Panc1 (cell line): ENCODE data around the gene PKNOX2. TPM values are rescaled to one million over a fixed set of nuclear protein-coding genes. Genes with fewer than 3 reads are reported as not detected.

Source experiments
- ATAC-seq: fragments of 200-7000 bp; cut with Tn5 transposase; 2 replicates; pipeline ENCODE4 v1.9.1; 2020; ENCODE audit warnings: mild to moderate bottlenecking, moderate library complexity
- BruUV-seq: library from RNA; stranded (reverse); fragments of 400-500 nt; replicated peaks from 2 replicates; lab custom pipeline; 2021; lab: Mats Ljungman, UMichigan
- CTCF ChIA-PET: fragments of 300-600 bp; sonication (Branson Sonifier 250); formaldehyde crosslinking; loops from one replicate; lab custom pipeline; 2022; ENCODE audit warnings: antibody characterized with exemption; lab: Charles Lee
- POLR2A ChIA-PET: fragments of 300-600 bp; sonication (Branson Sonifier 250); formaldehyde crosslinking; loops from one replicate; lab custom pipeline; 2022; ENCODE audit warnings: antibody characterized with exemption; lab: Charles Lee
- DNase-seq: peaks from one replicate; pipeline ENCODE4 v3.0.0-alpha.2; 2010; ENCODE audit warnings: low read depth, low spot score
- H3K27ac ChIP-seq: 2 replicates; pipeline ENCODE4 v1.5.1; 2011; ENCODE audit warnings: mild to moderate bottlenecking, low read length, inconsistent platforms
- H3K27me3 ChIP-seq: fragments of 200-500 bp; sonication (Bioruptor generic); 2 replicates; pipeline ENCODE4 v1.6.0; 2014; ENCODE audit warnings: low read length, inconsistent platforms; ENCODE audit not compliant: control insufficient read depth, insufficient read depth
- H3K36me3 ChIP-seq: fragments of 200-500 bp; sonication (Bioruptor generic); 2 replicates; pipeline ENCODE4 v1.5.1; 2014; ENCODE audit warnings: inconsistent platforms, mild to moderate bottlenecking, low read length, moderate library complexity; ENCODE audit not compliant: control insufficient read depth, insufficient read depth
- H3K4me1 ChIP-seq: 2 replicates; pipeline ENCODE4 v1.5.1; 2011; ENCODE audit warnings: inconsistent platforms, mild to moderate bottlenecking, low read length, moderate library complexity; ENCODE audit not compliant: control insufficient read depth, insufficient read depth
- H3K4me3 ChIP-seq, 2 experiments: 2 replicates each; pipeline ENCODE4 v1.5.1; 2011 to 2012; ENCODE audit warnings: low read depth in 2 of 2, low read length in 2 of 2, mild to moderate bottlenecking in 2 of 2, inconsistent platforms in 1 of 2, moderate library complexity in 1 of 2
- H3K9me3 ChIP-seq: fragments of 200-500 bp; sonication (Bioruptor generic); 2 replicates; pipeline ENCODE4 v1.5.1; 2014; ENCODE audit warnings: low read depth, mild to moderate bottlenecking, inconsistent platforms, low read length, moderate library complexity; ENCODE audit not compliant: control insufficient read depth, insufficient read depth
- POLR2AphosphoS5 ChIP-seq: IDR thresholded peaks from 2 replicates; pipeline ENCODE4 v1.6.1; 2012; ENCODE audit warnings: mild to moderate bottlenecking, low read depth, low read length, moderate library complexity
- REST ChIP-seq, 2 experiments: IDR thresholded peaks; 2 replicates each; pipeline ENCODE4 v1.6.1; 2011 to 2012; ENCODE audit warnings: low read depth in 2 of 2, control low read depth in 1 of 2, low read length in 1 of 2, mild to moderate bottlenecking in 1 of 2, moderate library complexity in 1 of 2; ENCODE audit not compliant: insufficient read depth in 1 of 2
- SIN3A ChIP-seq: IDR thresholded peaks from 2 replicates; pipeline ENCODE4 v1.6.1; 2012; ENCODE audit warnings: low read depth, mild to moderate bottlenecking, low read length, moderate library complexity, borderline replicate concordance; ENCODE audit not compliant: insufficient read depth
- TCF7L2 ChIP-seq: IDR thresholded peaks from 2 replicates; pipeline ENCODE4 v1.6.1; 2011; ENCODE audit warnings: mild to moderate bottlenecking, low read depth, low read length, inconsistent platforms
- in situ Hi-C: cut with HindIII; loops from 2 replicates; pipeline ENCODE4 v1.10.0; 2016; ENCODE audit warnings: low sequenced_read_pairs, low pct_unique_long_range_greater_than_20kb
- intact Hi-C: fragments of 100-400 bp; cut with micrococcal nuclease; formaldehyde crosslinking; loops from one replicate; pipeline ENCODE4 v1.10.0; 2022; ENCODE audit not compliant: unreplicated experiment
- total RNA-seq: library from RNA; stranded (reverse); gene quantifications from one replicate; pipeline ENCODE4 v1.2.1, GENCODE V29; 2021; ENCODE audit not compliant: unreplicated experiment
- TF ChIP-seq, protein P1 (sequence below): fragments of 450-650 bp; IDR thresholded peaks from 2 replicates; pipeline ENCODE4 v1.5.1; 2017; ENCODE audit warnings: mild to moderate bottlenecking

The PKNOX2 gene
- total RNA-seq, 1 experiment from 2014 or later = not detected

DNA sequence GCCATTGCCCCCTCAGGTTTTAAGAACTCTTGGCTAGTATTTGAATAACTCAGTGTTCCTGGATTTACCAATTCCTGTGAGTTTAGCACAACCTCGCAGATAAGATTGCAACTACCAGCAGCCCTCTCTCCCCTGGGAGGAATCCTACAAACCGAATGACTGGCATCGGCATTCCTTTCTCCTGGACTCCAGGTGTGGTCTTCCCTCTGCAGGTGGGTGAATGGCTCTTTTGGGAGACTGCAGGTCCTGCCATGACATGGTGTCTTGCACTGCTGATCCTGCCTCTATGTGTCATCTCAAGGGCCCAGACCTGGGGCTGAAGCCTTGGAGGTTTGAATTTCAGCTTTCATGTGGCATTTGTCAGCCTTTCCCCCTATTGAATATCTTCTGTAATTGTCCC, 105.6 kb downstream of the PKNOX2 start:
- H3K4me3 ChIP-seq = no peak overlapping the region
- no TSS peak for BruUV-seq
- ChIA-PET POLR2A (interaction anchor here (0.6 kb wide), 1 partner anchor 10 kb away, joined by 7 read pairs; no protein-coding TSS in a partner anchor), CTCF (no interaction called here)
- no peak overlapping the region for H3K27ac ChIP-seq
- no peaks in the 10 kb centered on the region for H3K36me3 ChIP-seq
- DNase-seq (no peak), ATAC-seq (no peak)
- H3K27me3 ChIP-seq = peaks cover 28% of the 10 kb centered on the region
- TF ChIP-seq TCF7L2 (no peak), POLR2AphosphoS5 (no peak)
- intact Hi-C loops = no loop called here
- in situ Hi-C loops = no loop called here
- no peaks in the 10 kb centered on the region for H3K4me1 ChIP-seq
- H3K9me3 ChIP-seq = no peaks in the 10 kb centered on the region

DNA sequence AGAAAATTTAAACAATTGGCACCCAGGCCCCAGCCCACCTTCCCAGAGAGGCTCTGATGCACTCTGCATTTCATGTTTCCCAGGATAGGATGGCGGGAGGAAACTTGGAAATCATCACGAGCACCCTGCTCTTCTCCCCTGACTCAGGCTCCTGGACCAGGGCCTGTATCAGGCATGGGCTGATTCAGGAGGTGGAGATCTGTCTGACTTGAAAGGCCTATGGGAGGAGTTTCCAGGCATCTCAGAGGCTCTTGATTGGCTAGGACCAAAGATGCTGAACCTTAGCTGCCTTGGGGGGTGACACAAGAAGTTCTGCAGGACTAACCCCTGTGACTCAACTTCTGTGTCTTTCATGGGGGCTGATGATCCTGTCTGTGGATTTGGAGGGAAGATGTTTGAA, 106.2 kb downstream of the PKNOX2 start:
- DNase-seq (no peak), ATAC-seq (no peak)
- H3K4me3 ChIP-seq = no peak overlapping the region
- TF ChIP-seq POLR2AphosphoS5 (no peak), SIN3A (no peak), REST (IDR thresholded peaks at IDR 0.05; ENCODE audit: insufficient read depth in 1 of 2, low read depth in 2 of 2, low read length in 1 of 2) (no peak), TCF7L2 (no peak)
- TF ChIP-seq, protein P1, sequence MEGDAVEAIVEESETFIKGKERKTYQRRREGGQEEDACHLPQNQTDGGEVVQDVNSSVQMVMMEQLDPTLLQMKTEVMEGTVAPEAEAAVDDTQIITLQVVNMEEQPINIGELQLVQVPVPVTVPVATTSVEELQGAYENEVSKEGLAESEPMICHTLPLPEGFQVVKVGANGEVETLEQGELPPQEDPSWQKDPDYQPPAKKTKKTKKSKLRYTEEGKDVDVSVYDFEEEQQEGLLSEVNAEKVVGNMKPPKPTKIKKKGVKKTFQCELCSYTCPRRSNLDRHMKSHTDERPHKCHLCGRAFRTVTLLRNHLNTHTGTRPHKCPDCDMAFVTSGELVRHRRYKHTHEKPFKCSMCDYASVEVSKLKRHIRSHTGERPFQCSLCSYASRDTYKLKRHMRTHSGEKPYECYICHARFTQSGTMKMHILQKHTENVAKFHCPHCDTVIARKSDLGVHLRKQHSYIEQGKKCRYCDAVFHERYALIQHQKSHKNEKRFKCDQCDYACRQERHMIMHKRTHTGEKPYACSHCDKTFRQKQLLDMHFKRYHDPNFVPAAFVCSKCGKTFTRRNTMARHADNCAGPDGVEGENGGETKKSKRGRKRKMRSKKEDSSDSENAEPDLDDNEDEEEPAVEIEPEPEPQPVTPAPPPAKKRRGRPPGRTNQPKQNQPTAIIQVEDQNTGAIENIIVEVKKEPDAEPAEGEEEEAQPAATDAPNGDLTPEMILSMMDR = no peak
- no peak overlapping the region for H3K27ac ChIP-seq
- H3K4me1 ChIP-seq = no peaks in the 10 kb centered on the region
- BruUV-seq = no TSS peak
- POLR2A ChIA-PET = no interaction called here
- H3K9me3 ChIP-seq = no peaks in the 10 kb centered on the region
- H3K27me3 ChIP-seq = peaks cover 30% of the 10 kb centered on the region
- in situ Hi-C loops (no loop called here), intact Hi-C loops (no loop called here)
- no peaks in the 10 kb centered on the region for H3K36me3 ChIP-seq
- CTCF ChIA-PET = no interaction called here

GRCh38 chr11:125271483-125272091, 107.0 kb downstream of the PKNOX2 start:
- intact Hi-C loops (no loop called here), in situ Hi-C loops (no loop called here)
- Histone ChIP-seq H3K36me3 (no peaks in the 10 kb centered on the region), H3K4me3 (no peak overlapping the region), H3K27ac (no peak overlapping the region), H3K4me1 (no peaks in the 10 kb centered on the region), H3K9me3 (no peaks in the 10 kb centered on the region), H3K27me3 (peaks cover 30% of the 10 kb centered on the region)
- no TSS peak for BruUV-seq
- ATAC-seq = no peak
- ChIA-PET CTCF (interaction anchor here (0.5 kb wide), 1 partner anchor 42 kb away, joined by 3 read pairs; no protein-coding TSS in a partner anchor), POLR2A (no interaction called here)
- TF ChIP-seq, protein P1 = no peak
- no peak for TF ChIP-seq TCF7L2
- no peak for TF ChIP-seq SIN3A
- no peak for TF ChIP-seq POLR2AphosphoS5
- no peak for TF ChIP-seq REST (IDR thresholded peaks at IDR 0.05; ENCODE audit: insufficient read depth in 1 of 2, low read depth in 2 of 2, low read length in 1 of 2)
- DNase-seq = no peak
